Dendritic cell treated with granulocyte-macrophage colony-stimulating factor and Interleukin-4, amounts not matched to agents 40 ng/mL and 50 ng/mL, for 4 days (primary cell): ENCODE measurements around the gene SMYD5.
"Not testable (repeated sequence)": the region's sequence is repeated elsewhere in the genome, so short reads cannot be mapped to it uniquely, and the experiment has no call there.

Experiments
- H3K27ac Mint-ChIP-seq: one replicate; pipeline ENCODE4 v1.8.0; 2022; ENCODE audit warnings: mild to moderate bottlenecking, mixed read lengths
- H3K27me3 Mint-ChIP-seq: one replicate; pipeline ENCODE4 v1.8.0; 2022; ENCODE audit warnings: mild to moderate bottlenecking, mixed read lengths
- H3K36me3 Mint-ChIP-seq: one replicate; pipeline ENCODE4 v1.8.0; 2022; ENCODE audit warnings: low read depth, mixed read lengths
- H3K4me1 Mint-ChIP-seq: one replicate; pipeline ENCODE4 v1.8.0; 2022; ENCODE audit warnings: low read depth, mixed read lengths
- H3K4me3 Mint-ChIP-seq: one replicate; pipeline ENCODE4 v1.8.0; 2022; ENCODE audit warnings: mild to moderate bottlenecking, moderate library complexity, mixed read lengths
- H3K9me3 Mint-ChIP-seq: one replicate; pipeline ENCODE4 v1.8.0; 2022; ENCODE audit warnings: mixed read lengths
- intact Hi-C: fragments of 100-400 bp; cut with micrococcal nuclease; formaldehyde crosslinking; loops from one replicate; pipeline ENCODE4 v1.15.0; 2022

The SMYD5 gene

GRCh38 chr2:73255007-73255644 is 41.1 kb downstream of the SMYD5 start:
- Mint-ChIP-seq H3K36me3 (peaks cover 88% of the 10 kb centered on the region), H3K27ac (no peak overlapping the region)

GRCh38 chr2:73255907-73256617 is 42.0 kb downstream of the SMYD5 start:
- H3K27ac Mint-ChIP-seq, result no peak overlapping the region
- H3K9me3 Mint-ChIP-seq, result no peaks in the 10 kb centered on the region
- peaks cover 31% of the 10 kb centered on the region for H3K4me1 Mint-ChIP-seq
- H3K27me3 Mint-ChIP-seq, result no peaks in the 10 kb centered on the region
- intact Hi-C loops, result no loop called here
- H3K4me3 Mint-ChIP-seq, result no peak overlapping the region
- peaks cover 88% of the 10 kb centered on the region for H3K36me3 Mint-ChIP-seq

More at GRCh38 chr2:73255007-73255644, 41.1 kb downstream of the SMYD5 start:
- Mint-ChIP-seq H3K9me3 (no peaks in the 10 kb centered on the region), H3K27me3 (no peaks in the 10 kb centered on the region), H3K4me3 (no peak overlapping the region), H3K4me1 (peaks cover 31% of the 10 kb centered on the region)
- intact Hi-C loops, result no loop called here

GRCh38 chr2:73256618-73256922 is 42.5 kb downstream of the SMYD5 start:
- Mint-ChIP-seq H3K36me3 (peaks cover 88% of the 10 kb centered on the region), H3K9me3 (no peaks in the 10 kb centered on the region), H3K27me3 (no peaks in the 10 kb centered on the region), H3K27ac (no peak overlapping the region), H3K4me1 (peaks cover 31% of the 10 kb centered on the region), H3K4me3 (no peak overlapping the region)
- intact Hi-C loops, result no loop called here

GRCh38 chr2:73257021-73257420 is 43.0 kb downstream of the SMYD5 start:
- intact Hi-C loops, result no loop called here
- H3K4me3 Mint-ChIP-seq, result no peak overlapping the region
- H3K27me3 Mint-ChIP-seq, result no peaks in the 10 kb centered on the region
- peaks cover 31% of the 10 kb centered on the region for H3K4me1 Mint-ChIP-seq
- no peaks in the 10 kb centered on the region for H3K9me3 Mint-ChIP-seq
- H3K27ac Mint-ChIP-seq, result no peak overlapping the region
- peaks cover 87% of the 10 kb centered on the region for H3K36me3 Mint-ChIP-seq

DNA sequence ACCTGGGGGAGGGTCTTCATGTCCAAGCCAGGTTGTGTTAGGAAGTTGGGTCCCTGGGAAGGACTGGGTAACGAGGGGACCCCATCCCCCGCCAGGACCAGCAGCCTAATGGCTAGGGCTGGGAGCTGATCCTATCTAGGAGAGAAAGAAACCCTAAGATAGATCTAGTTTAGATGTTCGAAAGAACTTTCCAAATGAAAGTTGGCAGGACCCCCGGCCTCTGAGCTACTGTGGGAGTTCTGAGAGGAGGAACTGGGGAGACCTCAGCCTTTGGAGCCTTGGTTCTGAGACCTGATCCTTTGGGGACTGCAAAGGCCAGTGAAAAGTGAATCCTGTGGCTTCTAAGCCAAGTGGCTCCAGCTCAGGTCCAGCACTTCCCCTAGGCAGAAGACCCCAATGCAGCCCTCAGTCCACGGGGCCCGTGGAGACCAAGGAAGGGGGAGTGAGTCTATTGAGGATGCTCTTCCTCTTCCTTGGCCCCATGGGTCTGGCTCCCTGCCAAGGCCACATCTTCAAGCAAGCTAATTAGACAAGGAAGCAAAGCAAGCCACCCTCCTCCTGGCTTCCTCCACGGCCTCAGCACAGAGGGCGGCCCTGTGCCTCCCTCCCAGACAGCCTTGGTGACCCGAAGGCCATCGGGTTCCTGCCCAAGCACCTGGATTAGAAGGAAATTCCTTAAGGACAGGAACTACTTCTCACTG is 43.5 kb downstream of the SMYD5 start:
- Mint-ChIP-seq H3K27me3 (no peaks in the 10 kb centered on the region), H3K9me3 (no peaks in the 10 kb centered on the region), H3K4me1 (peaks cover 27% of the 10 kb centered on the region), H3K27ac (no peak overlapping the region), H3K4me3 (no peak overlapping the region), H3K36me3 (peaks cover 82% of the 10 kb centered on the region)
- intact Hi-C loops, result no loop called here

GRCh38 chr2:73258186-73258912 is 44.3 kb downstream of the SMYD5 start:
- Mint-ChIP-seq H3K27ac (no peak overlapping the region), H3K27me3 (no peaks in the 10 kb centered on the region), H3K36me3 (peaks cover 80% of the 10 kb centered on the region), H3K4me1 (peaks cover 19% of the 10 kb centered on the region), H3K9me3 (no peaks in the 10 kb centered on the region), H3K4me3 (no peak overlapping the region)
- intact Hi-C loops, result no loop called here

DNA sequence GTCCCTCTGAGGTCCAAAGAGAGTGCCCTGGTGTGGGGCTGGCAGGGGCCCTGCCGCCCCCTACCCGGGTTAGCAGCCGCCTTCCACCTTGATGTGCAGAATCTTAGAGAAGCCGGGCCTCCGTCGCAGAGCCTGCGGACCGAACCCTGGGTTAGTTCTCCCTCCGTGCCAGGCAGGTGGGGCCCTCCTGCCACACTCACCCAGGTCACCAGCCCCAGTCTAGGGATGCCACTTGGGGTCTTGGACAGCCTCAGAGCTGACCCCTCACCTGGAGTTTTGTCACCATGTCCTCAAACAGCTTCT is 44.8 kb downstream of the SMYD5 start:
- intact Hi-C loops, result no loop called here
- Mint-ChIP-seq H3K27ac (no peak overlapping the region), H3K36me3 (peaks cover 80% of the 10 kb centered on the region), H3K27me3 (no peaks in the 10 kb centered on the region), H3K4me3 (no peak overlapping the region), H3K4me1 (peaks cover 14% of the 10 kb centered on the region), H3K9me3 (no peaks in the 10 kb centered on the region)

DNA sequence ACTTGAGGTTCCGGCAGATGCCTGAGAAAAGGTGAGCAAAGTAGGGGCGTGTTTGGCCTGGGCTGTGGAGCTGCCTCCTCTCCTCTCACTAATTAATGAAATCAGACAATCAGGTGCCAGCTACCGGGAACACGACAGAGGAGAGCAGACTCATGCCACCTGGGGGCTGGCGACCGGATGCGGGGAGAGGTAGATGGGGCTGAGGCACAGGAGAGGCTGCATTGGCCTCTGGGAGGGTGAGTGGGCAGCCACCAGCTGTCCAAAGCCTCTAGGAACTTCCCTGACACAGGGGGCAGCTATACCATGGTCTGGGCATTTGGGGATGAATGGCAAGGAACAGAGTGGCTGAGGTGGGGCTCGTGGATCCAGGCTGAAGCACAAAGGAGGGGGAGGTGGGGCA is 45.2 kb downstream of the SMYD5 start:
- H3K27me3 Mint-ChIP-seq, result no peaks in the 10 kb centered on the region
- no peaks in the 10 kb centered on the region for H3K9me3 Mint-ChIP-seq
- no peak overlapping the region for H3K27ac Mint-ChIP-seq
- H3K36me3 Mint-ChIP-seq, result peaks cover 80% of the 10 kb centered on the region
- intact Hi-C loops, result no loop called here
- H3K4me3 Mint-ChIP-seq, result no peak overlapping the region
- H3K4me1 Mint-ChIP-seq, result peaks cover 11% of the 10 kb centered on the region

DNA sequence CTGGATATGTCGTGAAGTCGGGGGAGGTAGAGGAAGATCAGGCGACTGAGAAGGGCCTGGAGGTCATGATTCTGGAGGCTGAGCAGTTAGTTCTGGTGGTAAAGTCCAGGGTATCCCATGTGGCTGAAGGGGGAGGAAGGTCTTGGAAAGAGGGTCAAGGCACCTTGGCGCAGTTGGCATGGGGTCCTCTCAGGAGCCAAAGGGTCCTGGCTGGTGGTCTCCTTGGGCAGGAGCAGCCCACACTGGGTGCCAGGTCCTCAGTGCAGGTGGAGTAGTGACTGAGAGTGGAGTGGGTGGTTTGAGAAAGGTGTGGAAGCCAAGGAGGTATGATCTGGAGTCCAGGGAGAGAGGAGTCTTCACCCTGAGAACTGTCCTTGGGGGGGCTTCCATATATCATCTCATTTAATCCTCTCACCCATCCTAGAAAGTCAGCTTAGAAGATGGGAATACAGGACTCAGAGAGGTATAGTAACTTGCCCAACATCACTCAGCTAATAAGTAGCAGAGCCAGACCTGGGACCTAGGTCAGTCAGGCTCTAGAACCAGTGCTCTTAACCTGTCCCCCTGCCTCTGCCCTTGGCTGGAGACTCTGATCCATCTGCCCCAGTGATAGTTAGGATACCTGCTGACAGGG is 45.8 kb downstream of the SMYD5 start:
- H3K4me3 Mint-ChIP-seq, result no peak overlapping the region
- intact Hi-C loops, result no loop called here
- H3K27me3 Mint-ChIP-seq, result no peaks in the 10 kb centered on the region
- no peak overlapping the region for H3K27ac Mint-ChIP-seq
- no peaks in the 10 kb centered on the region for H3K9me3 Mint-ChIP-seq
- H3K4me1 Mint-ChIP-seq, result peaks cover 10% of the 10 kb centered on the region
- peaks cover 80% of the 10 kb centered on the region for H3K36me3 Mint-ChIP-seq

DNA sequence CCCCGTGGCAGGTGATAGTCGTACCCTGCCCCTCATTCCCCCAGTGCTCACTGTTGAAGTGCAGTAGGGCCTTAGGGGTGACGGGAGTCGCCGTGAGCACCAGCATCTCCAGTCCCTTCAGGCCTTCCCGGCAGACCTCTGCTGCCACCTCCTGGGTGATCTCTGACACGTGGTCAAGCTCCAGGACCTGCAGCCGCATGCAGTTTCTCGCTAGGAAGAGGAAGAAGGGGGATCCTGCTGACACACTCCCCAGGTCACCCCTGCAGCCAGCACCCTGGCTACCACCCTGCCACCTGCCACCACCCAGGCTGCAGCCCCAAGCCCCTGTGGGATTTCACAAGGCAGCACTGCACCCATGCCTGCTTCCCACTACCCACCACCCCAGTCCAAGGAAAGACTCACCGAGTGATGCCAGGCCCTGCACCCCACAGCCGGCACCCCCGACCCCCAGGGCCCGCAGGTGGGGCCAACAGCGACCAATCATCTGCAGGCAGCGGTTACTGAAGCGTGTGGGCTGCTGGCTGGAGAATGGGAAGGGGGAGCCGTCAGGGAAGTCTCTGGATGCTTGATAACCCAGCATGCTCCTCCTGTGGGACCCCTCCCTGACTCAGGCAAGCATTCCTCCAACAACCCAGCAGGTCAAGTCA is 46.4 kb downstream of the SMYD5 start:
- intact Hi-C loops, result no loop called here

DNA sequence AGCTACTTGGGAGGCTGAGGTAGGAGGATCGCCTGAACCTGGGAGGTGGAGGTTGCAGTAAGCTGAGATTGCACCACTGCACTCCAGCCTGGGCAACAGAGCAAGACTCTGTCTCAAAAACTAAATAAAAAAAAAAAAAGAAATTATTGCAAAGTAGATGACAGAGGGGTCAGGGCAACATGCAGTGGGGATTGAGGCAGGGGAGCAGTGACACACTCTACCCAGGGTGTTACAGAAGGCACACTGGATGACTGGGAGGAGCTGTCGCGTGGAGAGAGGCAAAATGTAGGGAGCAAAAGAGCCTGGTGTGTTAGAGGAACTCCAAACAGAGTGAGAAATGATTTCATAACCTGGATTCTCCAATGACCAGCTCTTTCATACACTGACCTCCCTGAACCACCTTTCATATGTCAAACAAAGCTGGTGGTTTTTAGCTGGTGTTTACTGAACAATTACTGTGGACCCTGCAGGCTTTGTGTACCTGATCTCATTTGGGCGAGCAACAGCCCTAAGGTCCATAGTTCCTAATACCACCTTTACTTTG is 48.1 kb downstream of the SMYD5 start:
- intact Hi-C loops, result no loop called here
- peaks cover 84% of the 10 kb centered on the region for H3K36me3 Mint-ChIP-seq

More for the DNA sequence above, 46.4 kb downstream of the SMYD5 start:
- Mint-ChIP-seq H3K9me3 (no peaks in the 10 kb centered on the region), H3K27me3 (no peaks in the 10 kb centered on the region), H3K27ac (no peak overlapping the region), H3K4me3 (no peak overlapping the region), H3K36me3 (peaks cover 79% of the 10 kb centered on the region), H3K4me1 (peaks cover 5% of the 10 kb centered on the region)

DNA sequence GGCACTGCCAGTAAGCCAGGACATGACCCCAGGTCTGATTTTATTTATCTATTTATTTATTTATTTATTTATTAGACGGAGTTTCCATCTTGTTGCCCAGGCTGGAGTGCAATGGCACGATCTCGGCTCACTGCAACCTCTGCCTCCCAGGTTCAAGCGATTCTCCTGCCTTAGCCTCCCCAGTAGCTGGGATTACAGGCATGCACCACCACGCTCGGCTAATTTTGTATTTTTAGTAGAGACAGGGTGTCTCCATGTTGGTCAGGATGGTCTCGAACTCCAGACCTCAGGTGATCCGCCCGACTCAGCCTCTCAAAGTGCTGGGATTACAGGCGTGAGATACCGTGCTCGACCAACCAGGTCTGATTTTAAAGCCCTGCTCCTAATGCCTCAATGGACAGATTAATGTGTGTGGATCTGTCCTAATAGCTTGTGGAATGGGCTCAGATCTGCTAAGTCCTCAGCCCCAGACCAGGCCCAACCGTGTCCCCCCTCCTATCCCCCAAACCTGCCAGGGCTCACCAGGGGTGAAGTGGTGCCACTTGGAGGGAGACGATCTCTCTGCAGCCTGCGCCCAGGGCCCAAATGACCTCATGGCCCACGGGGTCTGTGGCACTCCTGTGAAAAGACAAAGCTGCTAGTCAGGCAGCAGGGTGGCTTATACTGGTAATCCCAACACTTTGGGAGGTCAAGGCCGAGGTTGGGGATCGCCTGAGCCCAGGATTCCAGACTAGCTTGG is 48.8 kb downstream of the SMYD5 start:
- intact Hi-C loops, H3K27ac Mint-ChIP-seq, H3K9me3 Mint-ChIP-seq, H3K4me1 Mint-ChIP-seq, H3K27me3 Mint-ChIP-seq, H3K4me3 Mint-ChIP-seq: not testable (repeated sequence)
- H3K36me3 Mint-ChIP-seq, result peaks cover 85% of the 10 kb centered on the region

More for the DNA sequence above, 48.1 kb downstream of the SMYD5 start:
- H3K27me3 Mint-ChIP-seq, result no peaks in the 10 kb centered on the region
- no peaks in the 10 kb centered on the region for H3K9me3 Mint-ChIP-seq
- H3K27ac Mint-ChIP-seq, result no peak overlapping the region
- H3K4me3 Mint-ChIP-seq, result no peak overlapping the region
- peaks cover 5% of the 10 kb centered on the region for H3K4me1 Mint-ChIP-seq
